ENCODE measurements around the gene PHF1.

PHF1 gene

DNA sequence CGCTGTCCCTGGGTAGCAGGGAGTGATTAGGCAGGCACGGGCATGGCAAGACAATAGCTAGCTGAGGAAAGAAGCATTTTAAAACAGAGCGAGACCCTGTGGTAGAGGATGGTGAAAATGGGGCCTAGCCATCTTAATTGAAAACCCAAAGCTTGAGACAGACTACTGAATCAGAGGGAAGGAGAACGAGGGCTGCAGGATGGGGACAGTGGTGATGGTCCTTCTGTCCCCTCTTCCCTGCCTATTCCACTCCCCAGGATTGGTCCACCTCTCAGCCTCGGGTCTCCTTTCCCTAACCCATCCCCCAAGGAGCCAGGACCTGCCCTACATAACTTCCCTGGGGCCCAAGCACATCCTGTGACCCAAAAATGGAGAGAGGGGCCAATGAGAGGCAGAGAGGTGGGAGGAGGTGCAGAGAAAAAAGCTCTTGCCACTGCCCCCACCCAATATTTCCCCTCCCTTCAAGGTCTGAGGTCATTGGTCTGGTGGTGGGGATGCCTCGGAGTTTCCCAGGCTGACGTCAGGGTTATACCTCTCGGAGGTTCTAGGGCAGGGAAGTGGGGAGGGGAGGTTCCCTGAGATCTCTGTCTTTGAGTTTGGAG lies 8.0 kb downstream of the PHF1 start:
- no peak for DNase-seq (ENCODE audit: low spot score)

DNA sequence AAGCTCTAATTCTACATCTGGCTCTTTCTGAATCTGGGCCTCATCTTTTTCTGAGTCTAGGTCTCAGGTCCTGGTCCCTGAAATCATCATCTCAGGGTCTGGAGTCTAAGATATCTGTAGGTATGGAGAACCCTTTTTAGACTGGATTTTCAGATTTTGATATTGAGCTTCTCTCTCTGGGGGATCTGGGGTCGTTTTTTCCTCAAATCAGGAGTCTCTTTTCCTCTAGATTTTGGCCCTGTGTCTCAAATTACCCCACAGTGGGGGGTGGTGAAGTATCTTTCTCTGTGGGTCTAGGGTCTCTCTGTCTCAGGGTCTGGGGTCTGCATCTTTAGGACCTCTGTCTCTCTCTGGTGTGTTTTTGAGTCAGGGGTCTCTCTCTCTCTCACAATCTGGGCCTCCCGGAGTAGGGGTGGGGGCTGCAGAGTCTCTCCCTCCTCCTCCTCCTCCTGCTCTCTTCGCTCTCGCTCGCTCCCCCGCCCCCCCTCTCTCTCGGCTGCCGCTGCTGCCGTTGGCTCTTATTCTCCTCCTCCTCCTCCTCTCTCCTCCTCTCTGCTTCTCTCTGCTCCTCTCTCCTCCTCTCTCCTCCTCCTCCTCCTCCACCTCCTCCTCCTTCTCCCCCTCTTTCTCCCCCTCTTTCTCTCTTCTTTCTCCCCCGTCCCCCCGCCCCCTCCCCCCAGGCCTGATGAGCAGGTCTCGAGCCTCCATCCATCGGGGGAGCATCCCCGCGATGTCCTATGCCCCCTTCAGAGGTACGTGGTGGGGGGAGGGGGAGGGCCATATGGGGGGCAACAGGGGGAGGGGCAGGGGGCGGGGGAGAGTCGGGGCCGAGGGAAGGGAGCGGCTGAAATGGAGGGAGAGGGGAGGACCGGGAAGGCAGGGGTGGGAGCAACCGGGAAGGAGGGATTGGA lies 9.0 kb downstream of the PHF1 start, which contains the start of gene SYNGAP1:
Gene SYNGAP1, plus strand, starts transcription at position 486 of the 911 bp plus-strand sequence. Its CDS starts 200 bp downstream, at position 686.
- DNase-seq (ENCODE audit: low spot score): no peak

DNA sequence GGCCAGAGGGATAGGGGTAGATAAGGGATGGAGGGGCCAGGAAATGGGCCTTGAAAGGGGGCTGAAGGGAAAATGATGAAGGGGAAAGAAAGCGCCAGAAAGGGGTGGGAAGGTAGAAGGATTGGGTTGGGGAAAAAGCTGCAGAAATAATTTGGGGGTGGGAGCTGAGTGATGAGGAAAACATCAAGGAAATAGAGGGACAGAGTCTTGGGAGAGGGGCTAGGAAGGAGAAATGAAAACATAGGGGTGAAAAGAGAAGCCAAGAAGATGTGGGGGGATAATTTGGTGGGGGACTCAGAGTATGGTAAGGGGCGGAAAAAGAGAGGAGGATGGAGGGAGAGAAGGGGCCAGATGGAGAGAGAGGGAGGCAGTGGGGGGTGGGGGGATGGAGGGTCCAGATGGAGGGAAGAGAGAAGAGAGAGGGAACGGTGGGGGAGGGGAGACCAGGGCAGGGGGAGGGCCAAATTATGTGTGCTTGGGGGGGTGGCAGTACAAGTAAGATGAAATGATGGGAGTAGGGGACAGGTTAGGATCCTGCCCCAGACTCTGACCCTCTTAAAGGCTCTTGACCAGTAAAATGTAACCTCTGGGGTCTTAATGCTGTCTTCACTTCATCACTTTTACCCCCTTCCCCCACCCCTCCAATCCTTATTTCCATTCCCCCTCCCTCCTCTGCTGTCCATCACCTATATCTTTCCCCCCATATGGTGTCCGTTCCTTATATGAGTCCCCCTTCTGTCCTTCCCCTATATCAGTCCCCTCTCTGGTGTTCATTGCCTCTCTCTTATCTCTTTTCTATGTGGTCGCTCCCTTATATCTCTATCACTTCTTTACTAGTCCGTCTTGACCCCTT lies 9.9 kb downstream of the PHF1 start:
- DNase-seq (ENCODE audit: low spot score): no peak

DNA sequence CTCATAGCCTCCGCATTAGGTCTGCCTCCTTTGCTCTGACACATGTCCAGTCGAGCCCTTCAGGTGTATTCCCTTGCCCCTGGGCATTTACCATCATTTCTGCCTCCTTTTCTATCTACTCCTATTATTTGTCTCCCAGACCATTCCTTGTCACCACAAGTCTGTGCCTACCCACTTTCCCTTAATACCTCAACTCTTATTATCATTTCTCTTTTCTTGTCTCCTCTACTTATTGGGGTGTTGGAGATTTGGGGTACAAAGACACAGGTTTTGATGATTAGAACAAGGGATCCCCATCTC lies 10.5 kb downstream of the PHF1 start:
- DNase-seq (ENCODE audit: low spot score): no peak

DNA sequence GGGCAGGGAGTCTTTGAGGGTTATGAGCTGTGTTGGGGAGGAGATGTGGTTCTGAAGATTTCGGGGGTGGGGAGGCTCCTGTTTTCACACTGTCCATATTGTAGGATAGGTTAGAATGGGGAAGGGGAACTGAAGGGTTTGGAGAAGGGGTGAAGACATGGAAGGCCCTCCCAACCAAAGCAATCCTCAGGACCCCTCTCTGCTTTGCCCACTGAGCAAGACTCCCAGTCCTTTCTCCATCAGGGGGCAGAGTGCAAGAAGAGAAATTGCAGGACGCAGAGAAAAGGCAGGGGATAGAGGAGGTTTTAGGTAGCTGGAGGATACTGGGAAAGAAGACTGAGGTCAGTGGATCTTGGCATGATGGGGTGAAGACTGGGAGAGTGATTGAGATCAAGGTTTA lies 13.0 kb downstream of the PHF1 start:
- no peak for DNase-seq (ENCODE audit: low spot score)

DNA sequence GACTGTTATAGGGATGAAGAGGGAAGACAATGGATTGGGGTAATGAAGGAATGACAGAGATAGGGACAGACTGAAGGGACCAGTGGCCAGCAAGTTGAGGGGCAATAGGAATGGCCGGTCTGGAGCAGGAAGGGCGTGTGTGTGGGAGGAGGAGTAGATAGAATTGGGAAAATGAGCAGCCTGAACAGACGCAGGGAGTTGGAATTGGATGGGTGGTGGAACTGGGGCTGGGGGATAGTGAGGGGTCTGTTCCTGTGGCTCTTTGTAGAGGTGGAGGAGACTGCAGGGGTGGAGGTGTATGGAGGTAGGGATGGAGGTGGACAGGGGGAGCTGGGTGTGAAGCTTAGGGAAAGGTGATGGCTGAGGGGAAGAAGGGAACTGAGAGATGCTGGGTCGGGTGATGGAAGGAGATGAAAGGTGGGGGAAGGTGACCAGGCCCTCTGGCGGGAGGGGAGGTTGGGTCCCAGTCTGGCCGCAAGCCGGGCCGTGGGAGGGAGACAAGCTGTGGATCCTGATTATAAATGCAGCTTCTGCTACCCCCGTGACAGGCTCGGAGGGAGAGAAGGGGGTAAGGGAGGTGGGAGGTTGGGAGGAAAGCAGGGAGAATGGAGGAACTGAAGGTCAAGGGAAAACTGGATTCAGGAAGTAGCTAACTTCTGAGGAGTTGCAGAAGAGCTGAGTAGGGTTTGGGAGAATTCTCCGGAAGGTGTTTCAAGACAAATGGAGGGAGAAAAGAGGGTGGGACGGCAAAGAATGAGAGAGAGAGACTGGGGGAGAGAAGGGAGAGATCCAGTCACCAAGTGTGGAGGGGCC lies 14.2 kb downstream of the PHF1 start:
- no peak for DNase-seq (ENCODE audit: low spot score)

DNA sequence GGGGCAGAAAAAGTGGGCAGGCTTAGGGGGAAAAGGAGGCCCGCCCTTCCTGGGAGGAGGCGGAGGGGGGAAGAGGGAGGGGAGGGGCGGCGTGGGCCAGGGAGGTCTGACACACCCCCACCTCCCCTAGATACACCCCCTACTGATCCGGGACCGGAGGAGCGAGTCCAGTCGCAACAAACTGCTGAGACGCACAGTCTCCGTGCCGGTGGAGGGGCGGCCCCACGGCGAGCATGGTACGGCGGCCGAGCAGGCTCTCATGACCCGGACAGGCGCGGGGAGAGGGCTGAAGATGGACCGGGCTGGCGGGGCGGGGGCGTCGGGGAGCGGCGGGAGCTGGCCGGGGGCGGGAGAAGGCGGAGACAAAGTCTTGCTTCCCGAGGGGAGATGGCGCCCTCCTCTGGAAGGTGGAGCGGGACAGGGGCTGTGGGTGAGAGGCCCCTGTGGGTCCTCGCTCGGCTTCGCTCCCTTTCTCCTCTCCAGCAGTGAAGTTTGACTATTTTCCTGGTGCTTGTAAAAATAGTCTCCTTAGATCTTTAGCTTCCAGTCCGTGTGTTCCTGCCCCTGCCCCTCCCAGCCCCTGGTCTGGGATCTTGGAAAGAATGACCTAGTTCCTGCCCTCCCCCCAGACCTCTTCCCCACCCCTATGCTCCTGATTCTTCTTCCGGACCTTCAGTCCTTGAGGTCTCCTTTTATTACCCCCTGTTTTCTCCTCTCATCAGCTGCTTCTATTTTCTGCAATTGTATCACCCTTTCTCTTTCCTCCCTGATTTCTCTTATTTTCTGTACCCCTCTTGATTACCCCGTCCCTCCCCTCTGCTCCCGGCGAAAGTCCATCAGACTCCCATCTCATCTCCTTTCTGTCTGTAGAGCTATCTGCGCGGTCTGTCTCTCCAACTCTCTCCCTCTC lies 15.1 kb downstream of the PHF1 start:
- peak; percentile 49 for DNase-seq (ENCODE audit: low spot score)

DNA sequence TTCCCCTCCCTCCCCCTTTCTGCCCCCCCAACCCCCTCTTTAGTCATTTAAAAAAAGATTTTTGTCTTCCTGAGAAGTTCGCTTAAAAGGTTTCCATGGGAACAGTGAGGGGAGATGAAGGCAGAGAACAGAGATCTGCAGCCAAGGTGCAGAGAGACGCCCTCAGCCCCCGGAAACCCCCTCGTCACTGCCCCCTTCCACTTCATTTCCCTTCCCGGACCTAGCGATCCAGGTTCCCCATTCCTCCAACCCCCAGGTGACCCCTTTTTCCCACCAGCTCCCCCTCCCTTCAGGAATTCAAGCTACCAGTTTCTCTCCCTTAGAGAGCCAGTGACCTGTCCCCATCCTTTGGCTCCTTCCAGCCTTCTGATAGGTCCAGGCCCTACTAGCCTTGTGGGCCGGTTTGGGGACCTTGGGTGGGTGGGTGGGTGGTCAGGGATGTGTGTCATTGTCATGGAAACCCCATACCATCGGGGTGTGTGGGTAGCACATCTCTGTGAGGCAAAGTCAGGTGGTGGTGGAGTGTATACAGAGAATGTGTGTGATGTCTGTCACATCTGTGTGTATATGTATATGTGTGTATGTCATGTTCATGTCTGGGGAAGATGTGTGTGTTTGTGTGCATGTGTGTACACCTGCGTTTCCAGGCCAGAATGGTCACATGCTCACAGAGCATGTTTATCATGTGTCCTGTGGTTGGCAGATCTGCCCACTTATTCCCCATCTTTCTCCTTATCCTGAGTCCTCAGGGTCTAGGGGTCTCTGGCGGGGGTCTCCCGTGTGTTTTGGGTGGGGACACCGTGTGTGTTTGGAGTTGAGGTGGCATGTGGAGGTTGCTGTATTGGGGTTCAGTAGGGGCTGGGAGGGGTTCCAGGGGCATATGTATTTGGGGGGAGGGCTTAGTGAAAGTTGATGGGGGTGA lies 16.0 kb downstream of the PHF1 start:
- no peak for DNase-seq (ENCODE audit: low spot score)

DNA sequence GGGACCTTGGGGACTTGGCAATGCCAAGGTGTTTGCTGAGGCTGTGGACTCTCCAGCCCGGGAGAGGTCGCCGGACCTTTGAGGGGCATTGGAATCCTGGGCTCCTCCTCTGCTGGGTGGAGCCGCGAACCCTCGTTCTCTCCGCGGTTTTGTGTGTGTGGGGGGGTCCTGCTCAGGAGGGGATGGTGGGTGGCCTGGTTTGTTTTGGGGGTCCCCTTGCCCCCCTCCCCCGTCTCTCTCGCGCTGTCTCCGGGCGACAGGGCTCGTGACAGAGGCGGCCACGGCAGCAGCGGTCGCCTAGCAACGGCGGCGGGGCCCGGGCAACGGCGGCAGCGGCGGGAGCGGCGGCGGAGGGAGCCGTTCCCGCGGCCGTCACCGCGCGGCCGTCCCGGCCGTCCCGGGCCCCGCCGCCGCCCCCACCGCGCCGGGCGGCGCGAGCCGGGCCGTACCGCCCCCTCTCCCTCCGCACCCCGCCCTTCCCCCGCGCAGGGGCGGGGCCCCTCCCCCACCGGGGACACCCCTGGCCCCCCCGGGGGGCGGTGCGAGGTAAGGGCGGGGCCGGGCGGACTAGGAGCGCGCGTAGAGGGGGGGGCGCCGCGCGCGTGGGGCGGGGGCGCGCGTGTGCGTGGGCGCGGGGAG lies 16.9 kb downstream of the PHF1 start:
- DNase-seq (ENCODE audit: low spot score): peak; percentile 46

DNA sequence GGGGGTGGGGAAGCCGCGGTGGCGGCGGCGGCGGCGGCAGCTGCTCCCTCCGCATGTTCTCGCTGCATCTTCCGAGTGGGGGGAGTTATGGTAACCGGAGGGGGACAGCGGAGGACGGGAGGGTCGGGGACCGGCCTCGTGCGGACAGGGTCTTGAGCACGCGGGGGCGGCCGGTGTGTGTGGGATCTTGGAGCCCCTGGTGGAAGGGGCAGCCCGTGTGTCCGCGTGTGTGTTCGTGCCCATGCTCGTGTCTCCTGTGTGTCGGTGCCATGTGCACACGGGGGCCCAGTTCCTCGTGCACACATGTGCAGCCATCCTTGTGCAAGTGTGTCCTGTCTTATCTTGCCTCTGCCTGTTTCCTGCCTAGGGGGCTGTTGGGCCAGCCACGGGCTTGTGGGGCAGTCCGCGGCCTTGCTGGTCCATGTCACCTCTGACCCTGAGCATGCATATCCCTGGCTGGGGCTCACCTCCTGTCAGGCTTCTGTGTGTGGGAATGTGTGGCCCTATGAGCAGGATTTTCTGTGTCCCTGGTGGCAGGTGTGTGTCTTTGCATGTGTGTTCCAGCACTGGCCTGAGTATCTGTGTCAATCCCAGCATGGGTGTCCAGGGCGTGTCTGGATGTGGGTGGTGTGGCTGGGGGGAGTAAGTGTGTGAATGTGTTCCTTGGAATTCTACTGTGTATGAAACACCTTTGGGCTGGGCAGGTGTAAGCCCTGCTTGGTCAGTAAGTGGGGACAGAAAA lies 17.6 kb downstream of the PHF1 start:
- DNase-seq (ENCODE audit: low spot score): no peak

DNA sequence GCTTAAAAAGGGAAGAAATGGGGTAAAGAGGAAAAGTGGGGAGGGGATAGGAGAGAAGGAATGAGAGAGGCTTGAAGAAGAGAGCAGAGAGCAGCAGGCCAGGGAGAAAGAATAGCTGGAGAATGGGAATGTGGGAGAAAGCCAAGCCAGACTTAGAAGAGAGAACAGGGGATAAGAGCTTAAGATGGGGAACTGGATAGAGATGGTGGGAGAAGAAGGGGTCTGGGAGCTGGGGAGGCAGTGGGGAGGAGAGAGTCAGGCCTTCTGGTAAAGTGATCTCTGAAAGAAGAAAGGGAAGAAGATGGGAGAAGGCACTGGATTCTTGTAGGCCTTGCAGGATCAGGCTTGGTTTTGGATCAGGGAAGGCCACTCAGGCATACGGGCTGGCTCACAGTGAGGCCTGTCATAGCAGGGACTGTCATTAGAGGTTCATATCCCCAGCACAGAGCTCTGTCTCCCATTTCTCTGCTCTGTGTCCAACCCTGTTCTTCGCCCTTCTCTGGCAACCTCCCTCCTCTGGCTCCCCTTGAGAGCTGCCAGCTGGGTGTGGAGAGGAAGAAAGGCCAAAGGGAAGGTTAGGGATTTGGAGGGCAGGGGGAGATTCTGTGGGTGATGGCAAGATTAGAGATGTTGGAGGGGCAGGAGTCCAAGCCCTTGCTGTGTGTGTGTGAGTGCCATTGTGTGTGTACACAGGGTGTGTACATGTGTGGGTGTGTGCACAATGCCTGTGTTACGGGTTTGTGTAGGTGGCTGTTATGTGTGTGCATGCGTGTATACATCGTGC lies 18.3 kb downstream of the PHF1 start:
- no peak for DNase-seq (ENCODE audit: low spot score)

DNA sequence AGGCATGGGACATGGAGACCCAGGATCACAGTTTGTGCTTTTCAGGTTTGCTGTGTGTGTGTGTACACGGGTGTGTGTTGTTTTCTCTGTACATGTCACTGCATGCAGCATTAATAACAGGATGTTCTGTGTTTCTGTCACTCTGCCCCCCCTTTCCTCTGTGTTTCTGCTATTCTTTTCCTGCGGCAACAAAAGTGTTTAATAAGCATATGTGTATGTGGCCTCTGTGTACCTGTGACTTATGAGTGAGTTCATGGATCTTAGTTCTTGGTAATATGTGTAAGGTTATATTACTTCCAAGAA lies 18.9 kb downstream of the PHF1 start:
- no peak for DNase-seq (ENCODE audit: low spot score)

DNA sequence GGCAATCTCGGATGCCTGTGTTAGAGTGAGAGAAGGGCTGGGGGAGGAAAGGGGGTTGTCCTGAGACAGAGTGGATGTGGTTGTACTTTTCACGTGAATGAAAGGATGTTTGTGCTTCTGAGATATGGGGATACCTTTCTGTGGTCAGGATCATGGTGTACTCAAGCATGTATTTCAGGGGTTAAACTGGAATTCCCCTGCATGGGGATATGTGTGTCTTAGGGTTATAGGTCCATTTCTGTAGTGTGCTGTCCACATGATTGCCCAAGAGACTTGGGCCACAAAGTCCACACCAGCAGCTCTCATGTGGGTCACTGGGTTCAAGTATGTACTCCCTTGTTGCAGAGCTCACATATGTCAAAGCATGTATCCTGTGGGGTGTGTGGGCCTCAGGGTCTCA lies 19.5 kb downstream of the PHF1 start:
- DNase-seq (ENCODE audit: low spot score): no peak

DNA sequence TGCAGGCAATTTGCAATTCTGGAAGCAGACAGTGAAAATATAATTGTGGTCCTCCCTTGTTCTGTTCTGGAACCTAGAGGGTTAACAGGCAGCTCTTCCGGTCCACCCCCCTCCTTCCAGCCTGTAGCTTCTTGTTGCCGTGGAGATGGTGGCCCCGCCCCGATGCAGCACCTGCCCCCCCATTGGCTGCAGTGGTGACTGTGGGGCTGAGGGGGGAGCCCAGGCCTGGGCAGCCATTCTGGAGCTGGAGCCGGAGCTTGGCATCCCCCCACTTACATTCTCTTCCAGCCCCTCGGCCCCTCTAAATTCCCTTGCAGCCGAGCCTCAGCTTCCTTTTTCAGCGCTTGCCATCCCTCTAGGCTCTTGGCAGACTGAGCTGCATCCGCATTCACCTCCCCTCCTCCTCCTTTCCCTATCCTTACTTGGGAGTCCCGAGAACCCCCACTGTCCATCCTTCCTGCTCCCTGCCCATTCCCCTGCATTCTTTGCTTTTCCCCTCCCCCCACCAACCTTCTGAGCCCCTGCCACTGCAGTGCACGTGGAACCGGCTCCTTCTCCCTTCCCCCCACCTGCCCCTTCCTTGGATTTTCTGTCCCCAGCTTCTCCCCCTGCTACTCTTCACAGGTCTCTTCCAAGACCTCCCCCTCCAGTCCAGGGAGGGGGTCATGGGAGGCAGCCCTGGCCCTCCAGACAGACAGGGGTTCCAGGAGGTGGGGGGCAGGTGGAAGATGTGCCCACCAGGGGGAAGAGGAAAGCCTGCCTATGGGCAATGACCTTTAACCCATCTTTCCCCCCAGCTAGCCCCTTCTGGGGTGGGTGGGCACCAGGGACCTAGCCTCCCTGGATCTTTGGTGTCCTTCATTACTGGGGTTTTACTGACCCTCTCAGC lies 20.4 kb downstream of the PHF1 start:
- peak; percentile 55 for DNase-seq (ENCODE audit: low spot score)

DNA sequence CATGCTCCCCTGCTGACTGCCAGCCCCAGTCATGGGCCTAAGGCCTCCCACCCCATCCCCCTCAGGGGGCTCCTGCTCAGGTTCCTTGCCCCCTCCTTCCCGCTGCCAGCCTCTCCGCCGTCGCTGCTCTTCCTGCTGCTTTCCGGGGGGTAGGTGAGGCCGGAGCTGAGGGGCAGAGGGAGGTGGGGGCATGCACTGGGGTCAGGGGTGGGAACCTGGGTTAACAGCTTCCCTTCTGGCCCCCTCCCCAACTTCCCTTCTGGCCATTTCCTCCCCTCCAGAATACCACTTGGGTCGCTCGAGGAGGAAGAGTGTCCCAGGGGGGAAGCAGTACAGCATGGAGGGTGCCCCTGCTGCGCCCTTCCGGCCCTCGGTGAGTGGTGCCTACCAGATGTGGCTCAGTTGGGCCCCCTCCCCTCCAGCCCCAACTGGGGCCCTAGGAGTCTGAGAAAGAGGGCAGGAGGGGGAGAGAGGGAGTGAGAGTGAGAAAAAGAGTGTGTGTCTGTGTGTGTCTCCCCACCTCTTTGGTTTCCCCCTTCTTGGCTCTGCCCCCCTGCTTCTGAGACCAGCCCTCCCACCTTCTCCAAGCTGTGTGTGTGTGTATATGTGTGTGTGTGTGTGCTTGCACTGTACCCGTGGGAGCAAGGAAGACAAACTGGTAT lies 21.2 kb downstream of the PHF1 start:
- no peak for DNase-seq (ENCODE audit: low spot score)

DNA sequence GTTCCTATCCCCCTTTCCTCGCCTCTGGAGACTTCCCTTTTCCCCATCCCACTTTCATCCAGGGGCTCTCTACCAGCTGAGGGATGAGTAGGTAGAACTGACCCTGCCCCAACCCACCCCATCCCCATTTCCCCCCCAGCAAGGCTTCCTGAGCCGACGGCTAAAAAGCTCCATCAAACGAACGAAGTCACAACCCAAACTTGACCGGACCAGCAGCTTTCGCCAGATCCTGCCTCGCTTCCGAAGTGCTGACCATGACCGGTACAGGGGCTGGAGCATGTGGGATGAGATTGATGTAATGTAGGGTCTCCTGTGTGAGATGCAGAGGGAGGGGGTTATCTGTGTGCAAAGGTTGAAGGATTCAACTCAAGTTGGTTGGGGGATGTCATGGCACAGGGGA lies 21.7 kb downstream of the PHF1 start:
- no peak for DNase-seq (ENCODE audit: low spot score)

All from hematopoietic multipotent progenitor cell treated with erythropoietin and hydrocortisone succinate and interleukin-3 and kit ligand, for 15 days (in vitro differentiated cells).